ENCODE data around the gene MCF2L. TPM values are rescaled to one million over a fixed set of nuclear protein-coding genes. Genes with fewer than 3 reads are reported as not detected.
A peak's percentile ranks its signal among the peaks of the same experiment; 100 is the strongest.
"Not testable (repeated sequence)": the region's sequence is repeated elsewhere in the genome, so short reads cannot be mapped to it uniquely, and the experiment has no call there.

Gene MCF2L
- total RNA-seq, 2 donors from 2014 or later: 37.4 to 74.8 TPM

GRCh38 chr13:113029487-113030258 is 60.7 kb downstream of the MCF2L start:
- H3K27ac ChIP-seq: no peak overlapping the region
- TF ChIP-seq POLR2A (IDR thresholded peaks at IDR 0.05) (no peak), CTCF (IDR thresholded peaks at IDR 0.05) (peak; percentile 52 to 82 (median 71))
- ATAC-seq (peak; percentile 56), DNase-seq (peak in 3 of 4 donors; percentile 21 to 61 (median 42))
- H3K4me3 ChIP-seq: no peak overlapping the region
- intact Hi-C loops (cut with DNase I): no loop called here
- WGBS, 2 donors: 22 to 31% methylated on average over 15 to 21 of the region's 23 CpGs
- H3K36me3 ChIP-seq (replicated peaks in 1 of 2; ENCODE audit: insufficient read depth in 1 of 2, low read depth in 2 of 2): no peaks in the 10 kb centered on the region
- no peaks in the 10 kb centered on the region for H3K27me3 ChIP-seq
- H3K4me1 ChIP-seq: peaks cover under 1% of the 10 kb centered on the region
- H3K9me3 ChIP-seq: no peaks in the 10 kb centered on the region

GRCh38 chr13:113030259-113030640 is 61.2 kb downstream of the MCF2L start:
- H3K4me1 ChIP-seq; H3K27ac ChIP-seq; H3K4me3 ChIP-seq; H3K36me3 ChIP-seq (replicated peaks in 1 of 2; ENCODE audit: insufficient read depth in 1 of 2, low read depth in 2 of 2); H3K9me3 ChIP-seq; intact Hi-C loops (cut with DNase I); DNase-seq; ATAC-seq; H3K27me3 ChIP-seq: not testable (repeated sequence)
- 73 to 80% methylated on average over 5 to 27 of the region's 38 CpGs for WGBS, 2 donors

GRCh38 chr13:113031465-113031864 is 62.5 kb downstream of the MCF2L start:
- no peak for DNase-seq
- ATAC-seq: no peak
- H3K27me3 ChIP-seq: no peaks in the 10 kb centered on the region

GRCh38 chr13:113032291-113032690 is 63.3 kb downstream of the MCF2L start:
- Histone ChIP-seq H3K27ac (no peak overlapping the region), H3K36me3 (replicated peaks in 1 of 2; ENCODE audit: insufficient read depth in 1 of 2, low read depth in 2 of 2) (no peaks in the 10 kb centered on the region), H3K27me3 (no peaks in the 10 kb centered on the region), H3K4me1 (peaks cover 7% of the 10 kb centered on the region), H3K4me3 (no peak overlapping the region), H3K9me3 (no peaks in the 10 kb centered on the region)
- TF ChIP-seq POLR2A (IDR thresholded peaks at IDR 0.05) (no peak), CTCF (IDR thresholded peaks at IDR 0.05) (no peak)
- 93 to 97% methylated on average over 10 of the region's 10 CpGs for WGBS, 2 donors
- no peak for DNase-seq
- no peak for ATAC-seq
- intact Hi-C loops (cut with DNase I): no loop called here

More at GRCh38 chr13:113031465-113031864, 62.5 kb downstream of the MCF2L start:
- TF ChIP-seq POLR2A (IDR thresholded peaks at IDR 0.05) (no peak), CTCF (IDR thresholded peaks at IDR 0.05) (no peak)
- no peak overlapping the region for H3K4me3 ChIP-seq
- H3K9me3 ChIP-seq: no peaks in the 10 kb centered on the region
- H3K4me1 ChIP-seq: peaks cover 7% of the 10 kb centered on the region
- intact Hi-C loops (cut with DNase I): no loop called here
- WGBS, 2 donors: 81 to 86% methylated on average over 7 of the region's 7 CpGs
- no peak overlapping the region for H3K27ac ChIP-seq
- no peaks in the 10 kb centered on the region for H3K36me3 ChIP-seq (replicated peaks in 1 of 2; ENCODE audit: insufficient read depth in 1 of 2, low read depth in 2 of 2)

GRCh38 chr13:113033054-113033850 is 64.2 kb downstream of the MCF2L start:
- 77 to 100% methylated on average over 7 to 28 of the region's 43 CpGs for WGBS, 2 donors
- Histone ChIP-seq H3K4me3 (no peak overlapping the region), H3K9me3 (no peaks in the 10 kb centered on the region), H3K36me3 (replicated peaks in 1 of 2; ENCODE audit: insufficient read depth in 1 of 2, low read depth in 2 of 2) (no peaks in the 10 kb centered on the region), H3K4me1 (peaks cover 7% of the 10 kb centered on the region), H3K27ac (no peak overlapping the region), H3K27me3 (no peaks in the 10 kb centered on the region)
- intact Hi-C loops (cut with DNase I): no loop called here
- ATAC-seq (no peak), DNase-seq (no peak)
- no peak for TF ChIP-seq POLR2A (IDR thresholded peaks at IDR 0.05)
- TF ChIP-seq CTCF (IDR thresholded peaks at IDR 0.05): no peak

Measured in body of pancreas (tissue), 4 donors.